GM12873 (cell line): Measurements from ENCODE around the gene IFNGR1.

Source experiments
- CTCF ChIP-seq: IDR thresholded peaks from 2 replicates; pipeline ENCODE4 v1.5.1; 2012; ENCODE audit warnings: low read depth, mild to moderate bottlenecking, moderate library complexity, low read length, control low read depth; ENCODE audit not compliant: insufficient read depth; ENCODE audit errors: missing control alignments

Gene IFNGR1

GRCh38 chr6:137233911-137234863 is 15.0 kb upstream of the IFNGR1 start:
- TF ChIP-seq CTCF: no peak

- TF ChIP-seq CTCF: no peak
Measured at GRCh38 chr6:137231895-137232294, 12.7 kb upstream of the IFNGR1 start.

GRCh38 chr6:137230956-137231555 is 11.9 kb upstream of the IFNGR1 start:
- no peak for TF ChIP-seq CTCF

- peak; percentile 12 for TF ChIP-seq CTCF
Measured at GRCh38 chr6:137230547-137230946, 11.4 kb upstream of the IFNGR1 start.

- TF ChIP-seq CTCF: no peak
Measured at GRCh38 chr6:137229075-137229759, 10.0 kb upstream of the IFNGR1 start.

GRCh38 chr6:137227871-137228302 is 8.7 kb upstream of the IFNGR1 start:
- TF ChIP-seq CTCF: no peak

- TF ChIP-seq CTCF: no peak
Measured at GRCh38 chr6:137226697-137227096, 7.5 kb upstream of the IFNGR1 start.
